ENCODE results near the gene NPC1.
A peak's percentile ranks its signal among the peaks of the same experiment; 100 is the strongest.

NPC1 gene

DNA sequence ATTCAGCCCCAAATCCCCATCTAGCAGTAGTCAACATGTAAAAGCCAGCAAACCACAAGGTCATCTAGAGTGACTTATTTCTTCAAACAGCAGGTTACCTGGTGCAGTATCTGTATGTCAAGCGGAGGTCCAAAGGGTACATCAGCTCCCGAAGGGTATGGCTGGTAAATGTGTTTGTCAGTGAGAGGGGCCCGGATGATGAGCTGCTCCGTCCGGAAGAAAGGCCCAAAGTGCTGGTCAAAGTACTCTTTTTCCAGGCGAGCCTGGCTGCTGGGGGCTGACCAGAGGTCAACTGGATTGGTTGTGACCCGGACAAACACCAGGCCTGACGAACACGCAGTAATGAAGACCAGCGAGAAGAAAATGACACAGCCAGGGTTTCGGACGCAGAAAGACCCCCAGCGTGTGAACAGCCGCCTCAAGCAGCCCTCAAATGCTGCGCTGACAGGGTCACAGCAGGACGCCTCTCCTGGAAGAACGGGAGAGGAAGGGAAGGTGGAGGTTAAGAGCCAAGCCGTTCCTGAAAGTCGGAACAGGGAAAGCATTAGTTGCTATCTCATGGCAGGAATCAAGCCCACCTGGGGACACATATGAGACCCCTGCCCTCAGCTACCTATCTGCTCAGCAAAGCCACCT is 30.0 kb downstream of the NPC1 start:
- ATAC-seq, result no peak
- Mint-ChIP-seq H3K27me3 (no peaks in the 10 kb centered on the region), H3K9me3 (no peaks in the 10 kb centered on the region), H3K4me1 (no peaks in the 10 kb centered on the region), H3K36me3 (ENCODE audit: low read depth) (peaks cover 46% of the 10 kb centered on the region), H3K4me3 (no peak overlapping the region), H3K27ac (no peak overlapping the region)
- DNase-seq, result no peak

- H3K36me3 Mint-ChIP-seq (ENCODE audit: low read depth), result peaks cover 53% of the 10 kb centered on the region
- H3K4me3 Mint-ChIP-seq, result no peak overlapping the region
- no peaks in the 10 kb centered on the region for H3K9me3 Mint-ChIP-seq
- no peak for ATAC-seq
- H3K27me3 Mint-ChIP-seq, result no peaks in the 10 kb centered on the region
- H3K4me1 Mint-ChIP-seq, result no peaks in the 10 kb centered on the region
- DNase-seq, result no peak
- H3K27ac Mint-ChIP-seq, result no peak overlapping the region
Measured at GRCh38 chr18:23553887-23554286, 32.4 kb downstream of the NPC1 start.

GRCh38 chr18:23552505-23552904 is 33.8 kb downstream of the NPC1 start:
- no peaks in the 10 kb centered on the region for H3K4me1 Mint-ChIP-seq
- DNase-seq, result no peak
- peaks cover 51% of the 10 kb centered on the region for H3K36me3 Mint-ChIP-seq (ENCODE audit: low read depth)
- no peaks in the 10 kb centered on the region for H3K9me3 Mint-ChIP-seq
- no peak overlapping the region for H3K4me3 Mint-ChIP-seq
- ATAC-seq, result no peak
- no peaks in the 10 kb centered on the region for H3K27me3 Mint-ChIP-seq
- H3K27ac Mint-ChIP-seq, result no peak overlapping the region

- Mint-ChIP-seq H3K9me3 (no peaks in the 10 kb centered on the region), H3K27me3 (no peaks in the 10 kb centered on the region), H3K4me3 (no peak overlapping the region), H3K4me1 (no peaks in the 10 kb centered on the region), H3K27ac (peak overlapping the region; percentile 28), H3K36me3 (ENCODE audit: low read depth) (peaks cover 52% of the 10 kb centered on the region)
- DNase-seq (no peak), ATAC-seq (no peak)
Measured at GRCh38 chr18:23551978-23552377, 34.3 kb downstream of the NPC1 start.

DNA sequence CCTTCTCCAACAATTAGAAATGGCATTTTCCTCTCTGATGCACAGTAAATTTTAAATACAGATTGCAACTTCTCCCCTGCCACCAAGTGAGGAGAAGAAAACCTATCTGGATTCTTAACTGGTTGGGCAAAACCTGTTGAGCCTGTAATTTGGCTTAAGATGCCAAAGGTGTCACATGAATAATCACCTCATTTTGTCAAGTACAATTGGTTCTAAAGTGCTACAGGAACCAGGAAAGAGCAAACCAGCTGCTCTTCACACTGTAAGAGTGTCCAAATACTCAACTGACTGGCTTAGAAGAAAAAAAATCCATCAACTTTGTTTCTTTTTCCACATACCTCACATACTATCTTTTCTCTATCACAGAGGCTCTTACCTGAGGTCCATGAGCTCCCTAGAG is 35.4 kb downstream of the NPC1 start:
- H3K4me1 Mint-ChIP-seq, result peaks cover 3% of the 10 kb centered on the region
- no peak overlapping the region for H3K27ac Mint-ChIP-seq
- no peaks in the 10 kb centered on the region for H3K27me3 Mint-ChIP-seq
- no peak for DNase-seq
- no peak overlapping the region for H3K4me3 Mint-ChIP-seq
- H3K36me3 Mint-ChIP-seq (ENCODE audit: low read depth), result peaks cover 56% of the 10 kb centered on the region
- ATAC-seq, result no peak
- no peaks in the 10 kb centered on the region for H3K9me3 Mint-ChIP-seq

GRCh38 chr18:23548719-23549118 is 37.6 kb downstream of the NPC1 start:
- Mint-ChIP-seq H3K27ac (no peak overlapping the region), H3K4me3 (no peak overlapping the region), H3K36me3 (ENCODE audit: low read depth) (peaks cover 57% of the 10 kb centered on the region), H3K4me1 (peaks cover 3% of the 10 kb centered on the region), H3K9me3 (no peaks in the 10 kb centered on the region), H3K27me3 (no peaks in the 10 kb centered on the region)
- no peak for DNase-seq
- no peak for ATAC-seq

DNA sequence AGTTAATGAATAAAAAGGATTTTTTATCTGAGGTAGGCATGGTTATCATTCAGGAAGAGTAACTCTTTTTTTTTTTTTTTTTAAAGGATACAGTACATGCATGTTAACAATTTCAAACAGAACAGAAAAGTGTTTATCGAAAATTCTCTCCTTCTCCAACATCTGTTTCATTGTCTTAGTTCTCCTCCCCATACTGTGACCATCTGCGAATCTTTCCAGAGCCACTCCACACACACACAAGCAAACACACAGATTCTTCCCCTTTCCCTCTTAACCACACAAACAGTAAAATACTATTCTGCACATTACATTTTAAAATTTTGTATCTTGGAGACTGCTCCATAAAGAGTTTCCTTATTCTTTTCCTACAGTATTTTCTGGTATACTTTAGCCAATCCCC is 38.0 kb downstream of the NPC1 start:
- H3K27me3 Mint-ChIP-seq, result no peaks in the 10 kb centered on the region
- H3K36me3 Mint-ChIP-seq (ENCODE audit: low read depth), result peaks cover 59% of the 10 kb centered on the region
- DNase-seq (no peak), ATAC-seq (no peak)
- H3K4me1 Mint-ChIP-seq, result peaks cover 3% of the 10 kb centered on the region
- no peak overlapping the region for H3K27ac Mint-ChIP-seq
- H3K4me3 Mint-ChIP-seq, result no peak overlapping the region
- no peaks in the 10 kb centered on the region for H3K9me3 Mint-ChIP-seq

- H3K36me3 Mint-ChIP-seq (ENCODE audit: low read depth), result peaks cover 57% of the 10 kb centered on the region
- peak overlapping the region; percentile 8 for H3K27ac Mint-ChIP-seq
- no peak for ATAC-seq
- H3K4me1 Mint-ChIP-seq, result peaks cover 3% of the 10 kb centered on the region
- H3K4me3 Mint-ChIP-seq, result no peak overlapping the region
- H3K27me3 Mint-ChIP-seq, result no peaks in the 10 kb centered on the region
- H3K9me3 Mint-ChIP-seq, result no peaks in the 10 kb centered on the region
- no peak for DNase-seq
Measured at GRCh38 chr18:23547846-23548245, 38.5 kb downstream of the NPC1 start.

DNA sequence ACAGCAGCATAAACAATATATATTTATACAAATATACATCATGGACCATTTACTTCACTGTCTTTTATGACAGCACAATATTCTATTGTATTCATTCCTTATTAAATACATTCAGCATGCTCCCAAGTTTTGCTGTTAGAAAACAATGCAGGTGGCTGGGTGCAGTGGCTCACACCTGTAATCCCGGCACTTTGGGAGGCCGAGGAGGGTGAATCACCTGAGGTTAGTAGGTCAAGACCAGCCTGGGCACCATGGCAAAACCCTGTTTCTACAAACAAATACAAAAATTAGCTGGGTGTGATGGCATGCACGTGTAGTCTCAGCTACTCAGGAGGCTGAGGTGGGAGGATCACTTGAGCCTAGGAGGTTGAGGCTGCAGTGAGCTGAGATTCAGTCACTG is 39.0 kb downstream of the NPC1 start:
- H3K27ac Mint-ChIP-seq, result no peak overlapping the region
- peaks cover 6% of the 10 kb centered on the region for H3K4me1 Mint-ChIP-seq
- no peak for DNase-seq
- no peaks in the 10 kb centered on the region for H3K27me3 Mint-ChIP-seq
- no peak overlapping the region for H3K4me3 Mint-ChIP-seq
- no peak for ATAC-seq
- no peaks in the 10 kb centered on the region for H3K9me3 Mint-ChIP-seq
- H3K36me3 Mint-ChIP-seq (ENCODE audit: low read depth), result peaks cover 53% of the 10 kb centered on the region

- no peak for ATAC-seq
- Mint-ChIP-seq H3K36me3 (ENCODE audit: low read depth) (peaks cover 49% of the 10 kb centered on the region), H3K4me3 (no peak overlapping the region), H3K4me1 (peaks cover 24% of the 10 kb centered on the region), H3K27ac (no peak overlapping the region), H3K27me3 (no peaks in the 10 kb centered on the region), H3K9me3 (no peaks in the 10 kb centered on the region)
- no peak for DNase-seq
Measured at GRCh38 chr18:23545247-23545789, 41.0 kb downstream of the NPC1 start.

GRCh38 chr18:23542461-23542860 is 43.8 kb downstream of the NPC1 start:
- peaks cover 31% of the 10 kb centered on the region for H3K4me1 Mint-ChIP-seq
- H3K27ac Mint-ChIP-seq, result no peak overlapping the region
- DNase-seq (no peak), ATAC-seq (no peak)
- H3K9me3 Mint-ChIP-seq, result no peaks in the 10 kb centered on the region
- peaks cover 57% of the 10 kb centered on the region for H3K36me3 Mint-ChIP-seq (ENCODE audit: low read depth)
- no peaks in the 10 kb centered on the region for H3K27me3 Mint-ChIP-seq
- no peak overlapping the region for H3K4me3 Mint-ChIP-seq

GRCh38 chr18:23541349-23542093 is 44.8 kb downstream of the NPC1 start:
- Mint-ChIP-seq H3K27ac (peak overlapping the region; percentile 26), H3K36me3 (ENCODE audit: low read depth) (peaks cover 56% of the 10 kb centered on the region), H3K27me3 (no peaks in the 10 kb centered on the region), H3K4me3 (no peak overlapping the region), H3K9me3 (no peaks in the 10 kb centered on the region), H3K4me1 (peaks cover 30% of the 10 kb centered on the region)
- ATAC-seq (no peak), DNase-seq (no peak)

DNA sequence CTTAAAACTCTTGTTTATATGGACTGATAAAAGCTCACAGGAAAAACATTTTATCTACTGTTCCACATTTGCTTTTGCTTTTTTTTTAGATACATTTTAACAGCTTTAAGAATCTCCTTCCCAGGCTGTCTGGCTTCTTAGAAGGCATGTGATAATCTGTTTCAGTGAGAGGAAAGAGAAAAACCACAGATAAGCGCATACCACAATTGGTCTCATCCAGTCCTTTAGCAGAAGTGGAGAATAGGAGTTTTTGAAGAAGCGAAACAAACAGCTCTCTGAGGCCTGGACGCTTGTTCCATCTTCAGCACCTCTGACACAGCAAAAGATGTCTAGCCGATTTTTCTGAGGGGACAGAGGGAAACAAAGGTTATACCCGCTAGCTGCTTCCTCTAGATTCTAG is 45.4 kb downstream of the NPC1 start:
- H3K36me3 Mint-ChIP-seq (ENCODE audit: low read depth), result peaks cover 55% of the 10 kb centered on the region
- H3K4me1 Mint-ChIP-seq, result peaks cover 28% of the 10 kb centered on the region
- H3K4me3 Mint-ChIP-seq, result no peak overlapping the region
- no peaks in the 10 kb centered on the region for H3K27me3 Mint-ChIP-seq
- peak; percentile 40 for ATAC-seq
- no peaks in the 10 kb centered on the region for H3K9me3 Mint-ChIP-seq
- peak overlapping the region; percentile 26 for H3K27ac Mint-ChIP-seq
- DNase-seq, result no peak

GRCh38 chr18:23539911-23540525 is 46.3 kb downstream of the NPC1 start:
- ATAC-seq, result no peak
- peaks cover 28% of the 10 kb centered on the region for H3K4me1 Mint-ChIP-seq
- no peak for DNase-seq
- H3K27me3 Mint-ChIP-seq, result no peaks in the 10 kb centered on the region
- no peaks in the 10 kb centered on the region for H3K9me3 Mint-ChIP-seq
- peaks cover 58% of the 10 kb centered on the region for H3K36me3 Mint-ChIP-seq (ENCODE audit: low read depth)
- H3K27ac Mint-ChIP-seq, result peak overlapping the region; percentile 7
- H3K4me3 Mint-ChIP-seq, result no peak overlapping the region

GRCh38 chr18:23539296-23539695 is 47.0 kb downstream of the NPC1 start:
- Mint-ChIP-seq H3K27me3 (no peaks in the 10 kb centered on the region), H3K27ac (no peak overlapping the region), H3K4me3 (no peak overlapping the region), H3K9me3 (no peaks in the 10 kb centered on the region), H3K36me3 (ENCODE audit: low read depth) (peaks cover 55% of the 10 kb centered on the region), H3K4me1 (peaks cover 28% of the 10 kb centered on the region)
- no peak for ATAC-seq
- DNase-seq, result no peak
